Measurements from ENCODE around the gene FAM3B.
"Not testable (repeated sequence)": the region's sequence is repeated elsewhere in the genome, so short reads cannot be mapped to it uniquely, and the experiment has no call there.

FAM3B gene

GRCh38 chr21:41357546-41357945, 40.9 kb downstream of the FAM3B start:
- Histone ChIP-seq H3K4me1 (ENCODE audit: insufficient read depth, low read length, severe bottlenecking) (peaks cover 16% of the 10 kb centered on the region), H3K27ac (ENCODE audit: low read depth, low read length, poor library complexity, severe bottlenecking) (no peak overlapping the region), H4K20me1 (ENCODE audit: insufficient read depth, low read length) (no peaks in the 10 kb centered on the region), H3K9me3 (ENCODE audit: low read length) (no peaks in the 10 kb centered on the region), H3F3A (ENCODE audit: insufficient read depth, low read length) (no peaks in the 10 kb centered on the region), H3K27me3 (ENCODE audit: insufficient read depth, low read length) (no peaks in the 10 kb centered on the region), H3K36me3 (ENCODE audit: insufficient read depth, low read length) (no peaks in the 10 kb centered on the region), H3K9me2 (ENCODE audit: low read depth, low read length) (no peaks in the 10 kb centered on the region), H3K4me3 (ENCODE audit: low read depth, low read length, poor library complexity, severe bottlenecking) (no peak overlapping the region), H3K4me2 (ENCODE audit: low read length) (no peak overlapping the region), H3K9ac (ENCODE audit: low read length) (no peak overlapping the region), H2AFZ (ENCODE audit: low read length) (no peak overlapping the region), H3K79me2 (ENCODE audit: insufficient read depth, low read length) (no peaks in the 10 kb centered on the region)
- TF ChIP-seq CTCF (IDR thresholded peaks at IDR 0.05; ENCODE audit: low read length) (no peak), EZH2 (IDR thresholded peaks at IDR 0.05; ENCODE audit: borderline replicate concordance, low read length) (no peak)

- peaks cover 25% of the 10 kb centered on the region for H3K4me1 ChIP-seq (ENCODE audit: insufficient read depth, low read length, severe bottlenecking)
- no peak overlapping the region for H3K27ac ChIP-seq (ENCODE audit: low read depth, low read length, poor library complexity, severe bottlenecking)
- H3K4me2 ChIP-seq (ENCODE audit: low read length): no peak overlapping the region
- H3K4me3 ChIP-seq (ENCODE audit: low read depth, low read length, poor library complexity, severe bottlenecking): no peak overlapping the region
- H3K36me3 ChIP-seq (ENCODE audit: insufficient read depth, low read length): no peaks in the 10 kb centered on the region
- no peaks in the 10 kb centered on the region for H3F3A ChIP-seq (ENCODE audit: insufficient read depth, low read length)
- H3K9me2 ChIP-seq (ENCODE audit: low read depth, low read length): no peaks in the 10 kb centered on the region
- H3K9ac ChIP-seq (ENCODE audit: low read length): no peak overlapping the region
- H3K9me3 ChIP-seq (ENCODE audit: low read length): no peaks in the 10 kb centered on the region
- H2AFZ ChIP-seq (ENCODE audit: low read length): no peak overlapping the region
- TF ChIP-seq EZH2 (IDR thresholded peaks at IDR 0.05; ENCODE audit: borderline replicate concordance, low read length) (no peak), CTCF (IDR thresholded peaks at IDR 0.05; ENCODE audit: low read length) (no peak)
- H4K20me1 ChIP-seq (ENCODE audit: insufficient read depth, low read length): no peaks in the 10 kb centered on the region
- H3K79me2 ChIP-seq (ENCODE audit: insufficient read depth, low read length): no peaks in the 10 kb centered on the region
- H3K27me3 ChIP-seq (ENCODE audit: insufficient read depth, low read length): no peaks in the 10 kb centered on the region
Measured at GRCh38 chr21:41358193-41359166, 41.9 kb downstream of the FAM3B start.

GRCh38 chr21:41359286-41359685, 42.7 kb downstream of the FAM3B start:
- no peak overlapping the region for H3K9ac ChIP-seq (ENCODE audit: low read length)
- H3K4me2 ChIP-seq (ENCODE audit: low read length): no peak overlapping the region
- no peaks in the 10 kb centered on the region for H3K27me3 ChIP-seq (ENCODE audit: insufficient read depth, low read length)
- no peaks in the 10 kb centered on the region for H3K79me2 ChIP-seq (ENCODE audit: insufficient read depth, low read length)
- no peak overlapping the region for H3K4me3 ChIP-seq (ENCODE audit: low read depth, low read length, poor library complexity, severe bottlenecking)
- H3F3A ChIP-seq (ENCODE audit: insufficient read depth, low read length): no peaks in the 10 kb centered on the region
- peaks cover 26% of the 10 kb centered on the region for H3K4me1 ChIP-seq (ENCODE audit: insufficient read depth, low read length, severe bottlenecking)
- no peaks in the 10 kb centered on the region for H3K9me3 ChIP-seq (ENCODE audit: low read length)
- H4K20me1 ChIP-seq (ENCODE audit: insufficient read depth, low read length): no peaks in the 10 kb centered on the region
- TF ChIP-seq EZH2 (IDR thresholded peaks at IDR 0.05; ENCODE audit: borderline replicate concordance, low read length): no peak
- TF ChIP-seq CTCF (IDR thresholded peaks at IDR 0.05; ENCODE audit: low read length): peak; percentile 14; the same call in 1 of the 2 replicates
- no peak overlapping the region for H3K27ac ChIP-seq (ENCODE audit: low read depth, low read length, poor library complexity, severe bottlenecking)
- H2AFZ ChIP-seq (ENCODE audit: low read length): no peak overlapping the region
- H3K9me2 ChIP-seq (ENCODE audit: low read depth, low read length): no peaks in the 10 kb centered on the region
- H3K36me3 ChIP-seq (ENCODE audit: insufficient read depth, low read length): no peaks in the 10 kb centered on the region

GRCh38 chr21:41359754-41360071, 43.1 kb downstream of the FAM3B start:
- H2AFZ ChIP-seq (ENCODE audit: low read length): not testable (repeated sequence)

More at GRCh38 chr21:41359754-41360071, 43.1 kb downstream of the FAM3B start:
- not testable (repeated sequence) for H3K4me2 ChIP-seq (ENCODE audit: low read length); H3K36me3 ChIP-seq (ENCODE audit: insufficient read depth, low read length); H3K79me2 ChIP-seq (ENCODE audit: insufficient read depth, low read length); H3K9me3 ChIP-seq (ENCODE audit: low read length); H4K20me1 ChIP-seq (ENCODE audit: insufficient read depth, low read length); H3K9me2 ChIP-seq (ENCODE audit: low read depth, low read length); H3K27ac ChIP-seq (ENCODE audit: low read depth, low read length, poor library complexity, severe bottlenecking); H3F3A ChIP-seq (ENCODE audit: insufficient read depth, low read length); H3K27me3 ChIP-seq (ENCODE audit: insufficient read depth, low read length); H3K4me3 ChIP-seq (ENCODE audit: low read depth, low read length, poor library complexity, severe bottlenecking); H3K9ac ChIP-seq (ENCODE audit: low read length)
- H3K4me1 ChIP-seq (ENCODE audit: insufficient read depth, low read length, severe bottlenecking): peaks cover 26% of the 10 kb centered on the region

Measured in OCI-LY1 (cell line).